K562 (cell line): ENCODE data around the gene IQCN. TPM values are rescaled to one million over a fixed set of nuclear protein-coding genes. Genes with fewer than 3 reads are reported as not detected.
A peak's percentile ranks its signal among the peaks of the same experiment; 100 is the strongest.

Experiments
- CEBPG ChIP-seq, 3 experiments: fragments of 200-800 bp in 1 of 3; sonication (Bioruptor generic) in 1 of 3; sonication (generic) in 1 of 3; formaldehyde crosslinking in 1 of 3; IDR thresholded peaks in 2 of 3; conservative IDR thresholded peaks in 1 of 3; 2 replicates each; pipeline versions ENCODE4 v1.6.1 to v1.8.0; 2016 to 2022; ENCODE audit warnings: missing compliant biosample characterization in 2 of 3, missing genetic modification characterization in 2 of 3, mild to moderate bottlenecking in 1 of 3, missing genetic modification reagents in 1 of 3
- ELF2 ChIP-seq: fragments of 250-450 bp; sonication (Bioruptor Pico); IDR thresholded peaks from 2 replicates; pipeline ENCODE4 v1.5.0; 2021; ENCODE audit warnings: mild to moderate bottlenecking
- HIVEP1 ChIP-seq: fragments of 250-450 bp; sonication (Bioruptor Pico); IDR thresholded peaks from 2 replicates; pipeline ENCODE4 v1.4.0; 2020; ENCODE audit warnings: mild to moderate bottlenecking
- POLR2H ChIP-seq: IDR thresholded peaks from 2 replicates; pipeline ENCODE4 v1.6.1; 2016; ENCODE audit warnings: missing genetic modification characterization, low read depth, mild to moderate bottlenecking, control low read depth, missing compliant biosample characterization, moderate library complexity
- POU5F1 ChIP-seq: fragments of 150-350 bp; IDR thresholded peaks from 2 replicates; pipeline ENCODE4 v1.6.1; 2014; ENCODE audit warnings: borderline replicate concordance, low read length, low read depth, mild to moderate bottlenecking; ENCODE audit not compliant: partially characterized antibody
- TAF7 ChIP-seq: fragments of 450-650 bp; IDR thresholded peaks from 2 replicates; pipeline ENCODE4 v1.6.1; 2016; ENCODE audit warnings: missing genetic modification characterization, missing compliant biosample characterization
- TOE1 ChIP-seq, 2 experiments: fragments of 450-650 bp in 1 of 2; sonication (generic) in 1 of 2; formaldehyde crosslinking in 1 of 2; IDR thresholded peaks; 2 replicates each; pipeline versions ENCODE4 v1.7.1 to v1.8.0; 2016 to 2022; ENCODE audit warnings: borderline replicate concordance in 2 of 2, mild to moderate bottlenecking in 2 of 2, antibody characterized with exemption in 1 of 2, inconsistent platforms in 1 of 2, low read depth in 1 of 2, missing genetic modification reagents in 1 of 2, moderate library complexity in 1 of 2
- ZKSCAN3 ChIP-seq: fragments of 250-450 bp; sonication (Bioruptor Pico); IDR thresholded peaks from 2 replicates; pipeline ENCODE4 v1.4.0; 2020
- ZNF316 ChIP-seq: fragments of 450-650 bp; IDR thresholded peaks from 2 replicates; pipeline ENCODE4 v1.6.1; 2016
- ZNF436 ChIP-seq: fragments of 250-450, 450-650 bp; sonication (Bioruptor Pico); formaldehyde crosslinking; IDR thresholded peaks from 2 replicates; pipeline ENCODE4 v1.7.0; 2020; ENCODE audit warnings: mild to moderate bottlenecking
- ZNF584 ChIP-seq: fragments of 200-800 bp; sonication (Bioruptor generic); IDR thresholded peaks from 2 replicates; pipeline ENCODE4 v1.6.1; 2016; ENCODE audit warnings: low read depth, mild to moderate bottlenecking, missing genetic modification characterization, missing compliant biosample characterization
- polyA plus RNA-seq, 8 experiments: library from polyadenylated mRNA; depleted of rRNA in 4 of 8; stranded (reverse) in 5 of 8; unstranded in 3 of 8; fragments of >200 nt; fragmentation: Nextera tagmentation in 2 of 8; fragmentation: Illumina TruSeq in 1 of 8; extraction: Ambion mirVana in 2 of 8; extraction: Trizol in 1 of 8; gene quantifications; 2 replicates each; pipeline versions ENCODE4 v1.2.1 to v1.2.3, GENCODE V29; 2011 to 2014; ENCODE audit warnings: inconsistent platforms in 1 of 8, missing spikeins in 1 of 8
- total RNA-seq, 7 experiments: library from RNA; depleted of rRNA in 6 of 7; stranded (reverse); fragments of >200 nt in 6 of 7; fragmentation: Illumina TruSeq in 2 of 7; extraction: Trizol in 2 of 7; gene quantifications; 2 replicates each; pipeline versions ENCODE4 v1.2.1 to v1.2.3, GENCODE V29; 2011 to 2021; ENCODE audit warnings: low replicate concordance in 1 of 7
- TF ChIP-seq, protein P1 (sequence below): fragments of 250-450 bp; sonication (Bioruptor Pico); IDR thresholded peaks from 2 replicates; pipeline ENCODE4 v1.8.0; 2021; ENCODE audit warnings: borderline replicate concordance, mild to moderate bottlenecking, moderate library complexity; ENCODE audit not compliant: poor library complexity, severe bottlenecking
- TF ChIP-seq, protein P2 (sequence below): fragments of 450-650 bp; IDR thresholded peaks from 2 replicates; pipeline ENCODE4 v1.6.1; 2016; ENCODE audit warnings: mild to moderate bottlenecking, moderate library complexity

Gene IQCN
- total and polyA plus RNA-seq, 9 of the 15 experiments (the other 6 are each of a cell fraction or from before 2014, with no cell fraction given) = 0.01 to 0.07 (median 0.04) TPM; not detected in 3

DNA sequence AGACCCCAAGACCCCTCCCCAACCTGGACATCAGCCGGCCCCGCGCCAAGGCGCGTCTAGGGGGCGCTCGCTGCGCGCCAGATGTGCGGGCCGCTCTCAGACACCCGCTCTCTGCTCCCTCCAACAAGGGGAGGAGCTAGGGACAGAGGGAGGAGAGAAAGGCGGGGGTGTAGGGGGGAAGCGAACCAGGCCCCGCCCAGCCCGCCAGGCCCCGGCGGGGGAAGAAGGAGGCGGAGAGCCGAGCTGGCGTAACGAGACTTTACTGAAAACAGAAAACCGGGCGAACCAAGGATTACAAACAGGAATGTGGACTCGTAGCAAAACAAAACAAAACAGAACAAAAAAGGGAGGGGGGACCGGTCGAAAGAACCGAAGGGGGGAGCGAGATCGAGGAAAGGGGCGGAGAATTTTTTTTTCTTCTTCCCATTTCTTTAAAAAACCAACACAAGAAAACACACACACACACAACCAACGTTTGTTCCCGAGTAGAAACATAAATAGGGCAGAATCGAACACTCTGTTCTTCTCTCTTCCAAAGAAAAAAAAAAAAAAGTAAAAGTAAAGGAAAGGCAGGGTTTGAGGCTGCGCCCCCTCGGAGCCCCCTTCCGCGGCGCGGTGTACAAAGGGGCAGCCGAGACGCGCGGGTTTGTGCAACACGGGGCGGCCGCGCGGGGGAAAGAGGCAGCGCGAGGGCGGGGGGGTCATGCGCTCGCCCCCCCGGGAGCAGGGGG lies 5.4 kb upstream of the IQCN start (continued):
- TF ChIP-seq ZNF316 = no peak
- TF ChIP-seq, protein P1, sequence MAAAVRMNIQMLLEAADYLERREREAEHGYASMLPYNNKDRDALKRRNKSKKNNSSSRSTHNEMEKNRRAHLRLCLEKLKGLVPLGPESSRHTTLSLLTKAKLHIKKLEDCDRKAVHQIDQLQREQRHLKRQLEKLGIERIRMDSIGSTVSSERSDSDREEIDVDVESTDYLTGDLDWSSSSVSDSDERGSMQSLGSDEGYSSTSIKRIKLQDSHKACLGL (CRISPR knock-in tag) = no peak
- TF ChIP-seq TOE1 (IDR thresholded peaks at IDR 0.05; ENCODE audit: borderline replicate concordance) = peak; percentile 50; the same call in 1 of the 2 replicates
- peak; percentile 79; the same call in 1 of the 2 replicates for TF ChIP-seq TOE1 (CRISPR knock-in tag; IDR thresholded peaks at IDR 0.05; ENCODE audit: borderline replicate concordance, low read depth)
- no peak for TF ChIP-seq ELF2 (CRISPR knock-in tag)
- TF ChIP-seq ZNF436 (CRISPR knock-in tag) = no peak
- no peak for TF ChIP-seq HIVEP1 (CRISPR knock-in tag)
- no peak for TF ChIP-seq ZKSCAN3 (CRISPR knock-in tag)
- no peak for TF ChIP-seq ZNF584 (CRISPR knock-in tag)
- TF ChIP-seq CEBPG (CRISPR knock-in tag; IDR thresholded peaks at IDR 0.05) = no peak
- no peak for TF ChIP-seq CEBPG (tag; conservative IDR thresholded peaks at IDR 0.05 in 1 of 2, IDR thresholded peaks at IDR 0.05 in 1 of 2)
- TF ChIP-seq, protein P2, sequence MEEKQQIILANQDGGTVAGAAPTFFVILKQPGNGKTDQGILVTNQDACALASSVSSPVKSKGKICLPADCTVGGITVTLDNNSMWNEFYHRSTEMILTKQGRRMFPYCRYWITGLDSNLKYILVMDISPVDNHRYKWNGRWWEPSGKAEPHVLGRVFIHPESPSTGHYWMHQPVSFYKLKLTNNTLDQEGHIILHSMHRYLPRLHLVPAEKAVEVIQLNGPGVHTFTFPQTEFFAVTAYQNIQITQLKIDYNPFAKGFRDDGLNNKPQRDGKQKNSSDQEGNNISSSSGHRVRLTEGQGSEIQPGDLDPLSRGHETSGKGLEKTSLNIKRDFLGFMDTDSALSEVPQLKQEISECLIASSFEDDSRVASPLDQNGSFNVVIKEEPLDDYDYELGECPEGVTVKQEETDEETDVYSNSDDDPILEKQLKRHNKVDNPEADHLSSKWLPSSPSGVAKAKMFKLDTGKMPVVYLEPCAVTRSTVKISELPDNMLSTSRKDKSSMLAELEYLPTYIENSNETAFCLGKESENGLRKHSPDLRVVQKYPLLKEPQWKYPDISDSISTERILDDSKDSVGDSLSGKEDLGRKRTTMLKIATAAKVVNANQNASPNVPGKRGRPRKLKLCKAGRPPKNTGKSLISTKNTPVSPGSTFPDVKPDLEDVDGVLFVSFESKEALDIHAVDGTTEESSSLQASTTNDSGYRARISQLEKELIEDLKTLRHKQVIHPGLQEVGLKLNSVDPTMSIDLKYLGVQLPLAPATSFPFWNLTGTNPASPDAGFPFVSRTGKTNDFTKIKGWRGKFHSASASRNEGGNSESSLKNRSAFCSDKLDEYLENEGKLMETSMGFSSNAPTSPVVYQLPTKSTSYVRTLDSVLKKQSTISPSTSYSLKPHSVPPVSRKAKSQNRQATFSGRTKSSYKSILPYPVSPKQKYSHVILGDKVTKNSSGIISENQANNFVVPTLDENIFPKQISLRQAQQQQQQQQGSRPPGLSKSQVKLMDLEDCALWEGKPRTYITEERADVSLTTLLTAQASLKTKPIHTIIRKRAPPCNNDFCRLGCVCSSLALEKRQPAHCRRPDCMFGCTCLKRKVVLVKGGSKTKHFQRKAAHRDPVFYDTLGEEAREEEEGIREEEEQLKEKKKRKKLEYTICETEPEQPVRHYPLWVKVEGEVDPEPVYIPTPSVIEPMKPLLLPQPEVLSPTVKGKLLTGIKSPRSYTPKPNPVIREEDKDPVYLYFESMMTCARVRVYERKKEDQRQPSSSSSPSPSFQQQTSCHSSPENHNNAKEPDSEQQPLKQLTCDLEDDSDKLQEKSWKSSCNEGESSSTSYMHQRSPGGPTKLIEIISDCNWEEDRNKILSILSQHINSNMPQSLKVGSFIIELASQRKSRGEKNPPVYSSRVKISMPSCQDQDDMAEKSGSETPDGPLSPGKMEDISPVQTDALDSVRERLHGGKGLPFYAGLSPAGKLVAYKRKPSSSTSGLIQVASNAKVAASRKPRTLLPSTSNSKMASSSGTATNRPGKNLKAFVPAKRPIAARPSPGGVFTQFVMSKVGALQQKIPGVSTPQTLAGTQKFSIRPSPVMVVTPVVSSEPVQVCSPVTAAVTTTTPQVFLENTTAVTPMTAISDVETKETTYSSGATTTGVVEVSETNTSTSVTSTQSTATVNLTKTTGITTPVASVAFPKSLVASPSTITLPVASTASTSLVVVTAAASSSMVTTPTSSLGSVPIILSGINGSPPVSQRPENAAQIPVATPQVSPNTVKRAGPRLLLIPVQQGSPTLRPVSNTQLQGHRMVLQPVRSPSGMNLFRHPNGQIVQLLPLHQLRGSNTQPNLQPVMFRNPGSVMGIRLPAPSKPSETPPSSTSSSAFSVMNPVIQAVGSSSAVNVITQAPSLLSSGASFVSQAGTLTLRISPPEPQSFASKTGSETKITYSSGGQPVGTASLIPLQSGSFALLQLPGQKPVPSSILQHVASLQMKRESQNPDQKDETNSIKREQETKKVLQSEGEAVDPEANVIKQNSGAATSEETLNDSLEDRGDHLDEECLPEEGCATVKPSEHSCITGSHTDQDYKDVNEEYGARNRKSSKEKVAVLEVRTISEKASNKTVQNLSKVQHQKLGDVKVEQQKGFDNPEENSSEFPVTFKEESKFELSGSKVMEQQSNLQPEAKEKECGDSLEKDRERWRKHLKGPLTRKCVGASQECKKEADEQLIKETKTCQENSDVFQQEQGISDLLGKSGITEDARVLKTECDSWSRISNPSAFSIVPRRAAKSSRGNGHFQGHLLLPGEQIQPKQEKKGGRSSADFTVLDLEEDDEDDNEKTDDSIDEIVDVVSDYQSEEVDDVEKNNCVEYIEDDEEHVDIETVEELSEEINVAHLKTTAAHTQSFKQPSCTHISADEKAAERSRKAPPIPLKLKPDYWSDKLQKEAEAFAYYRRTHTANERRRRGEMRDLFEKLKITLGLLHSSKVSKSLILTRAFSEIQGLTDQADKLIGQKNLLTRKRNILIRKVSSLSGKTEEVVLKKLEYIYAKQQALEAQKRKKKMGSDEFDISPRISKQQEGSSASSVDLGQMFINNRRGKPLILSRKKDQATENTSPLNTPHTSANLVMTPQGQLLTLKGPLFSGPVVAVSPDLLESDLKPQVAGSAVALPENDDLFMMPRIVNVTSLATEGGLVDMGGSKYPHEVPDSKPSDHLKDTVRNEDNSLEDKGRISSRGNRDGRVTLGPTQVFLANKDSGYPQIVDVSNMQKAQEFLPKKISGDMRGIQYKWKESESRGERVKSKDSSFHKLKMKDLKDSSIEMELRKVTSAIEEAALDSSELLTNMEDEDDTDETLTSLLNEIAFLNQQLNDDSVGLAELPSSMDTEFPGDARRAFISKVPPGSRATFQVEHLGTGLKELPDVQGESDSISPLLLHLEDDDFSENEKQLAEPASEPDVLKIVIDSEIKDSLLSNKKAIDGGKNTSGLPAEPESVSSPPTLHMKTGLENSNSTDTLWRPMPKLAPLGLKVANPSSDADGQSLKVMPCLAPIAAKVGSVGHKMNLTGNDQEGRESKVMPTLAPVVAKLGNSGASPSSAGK = no peak
- peak; percentile 83 for TF ChIP-seq POLR2H (tag)
- TF ChIP-seq POU5F1 = no peak
- no peak for TF ChIP-seq TAF7 (tag)
